Kidney epithelial cell (primary cell): ENCODE results near the gene ATXN1. TPM values are rescaled to one million over a fixed set of nuclear protein-coding genes. Genes with fewer than 3 reads are reported as not detected.

Experiments
- DNase-seq: peaks from one replicate; pipeline ENCODE4 v3.0.0-alpha.2; 2010; ENCODE audit warnings: low read depth
- H3K27me3 ChIP-seq: 2 replicates; pipeline ENCODE4 v1.6.0; 2011; ENCODE audit warnings: low read length; ENCODE audit not compliant: control insufficient read depth, insufficient read depth
- H3K36me3 ChIP-seq: 2 replicates; pipeline ENCODE4 v1.5.1; 2011; ENCODE audit warnings: low read length; ENCODE audit not compliant: control insufficient read depth, insufficient read depth
- H3K4me3 ChIP-seq: 2 replicates; pipeline ENCODE4 v1.5.1; 2011; ENCODE audit warnings: low read depth, mild to moderate bottlenecking, control low read depth, low read length
- total RNA-seq: library from RNA; depleted of rRNA; stranded (reverse); fragments of >200 nt; gene quantifications from 2 replicates; pipeline ENCODE4 v1.2.3, GENCODE V29; 2015
- TF ChIP-seq, protein P1 (sequence below): IDR thresholded peaks from 2 replicates; pipeline ENCODE4 v1.5.1; 2011; ENCODE audit warnings: mild to moderate bottlenecking, moderate library complexity, low read length, control low read depth, inconsistent platforms; ENCODE audit not compliant: insufficient read depth, poor library complexity, severe bottlenecking

Gene ATXN1
- total RNA-seq, 1 donor from 2014 or later: 12.5 TPM

DNA sequence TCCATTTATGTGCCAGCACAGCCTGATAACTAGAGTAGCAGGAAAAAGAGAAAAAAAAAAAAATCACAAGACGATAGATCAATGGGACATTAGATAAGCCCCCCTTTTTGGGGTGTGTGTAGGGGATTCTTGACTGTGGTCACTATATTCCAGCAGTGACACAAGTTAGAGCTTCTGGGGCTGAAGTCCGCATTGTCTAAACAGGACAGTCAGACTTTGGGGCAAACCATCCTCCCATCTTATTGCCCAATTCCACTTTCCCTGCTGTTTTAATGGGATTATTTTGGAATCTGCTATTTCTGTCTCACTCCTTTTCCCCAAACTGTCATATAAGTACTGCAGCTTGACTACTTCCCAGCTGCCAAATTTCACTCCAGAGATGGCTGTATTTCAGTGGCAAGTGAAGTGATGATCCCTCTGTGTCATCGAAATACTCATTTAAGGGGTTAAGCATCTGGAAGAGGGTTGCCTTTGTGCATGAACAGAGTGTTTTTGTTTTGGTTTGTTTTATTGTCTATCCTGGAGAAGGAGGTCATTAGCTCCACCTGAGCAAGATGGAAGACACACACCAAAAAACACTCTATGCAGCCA, 182.5 kb downstream of the ATXN1 start:
- DNase-seq: no peak
- Histone ChIP-seq H3K4me3 (no peak overlapping the region), H3K36me3 (no peaks in the 10 kb centered on the region), H3K27me3 (no peaks in the 10 kb centered on the region)
- TF ChIP-seq, protein P1, sequence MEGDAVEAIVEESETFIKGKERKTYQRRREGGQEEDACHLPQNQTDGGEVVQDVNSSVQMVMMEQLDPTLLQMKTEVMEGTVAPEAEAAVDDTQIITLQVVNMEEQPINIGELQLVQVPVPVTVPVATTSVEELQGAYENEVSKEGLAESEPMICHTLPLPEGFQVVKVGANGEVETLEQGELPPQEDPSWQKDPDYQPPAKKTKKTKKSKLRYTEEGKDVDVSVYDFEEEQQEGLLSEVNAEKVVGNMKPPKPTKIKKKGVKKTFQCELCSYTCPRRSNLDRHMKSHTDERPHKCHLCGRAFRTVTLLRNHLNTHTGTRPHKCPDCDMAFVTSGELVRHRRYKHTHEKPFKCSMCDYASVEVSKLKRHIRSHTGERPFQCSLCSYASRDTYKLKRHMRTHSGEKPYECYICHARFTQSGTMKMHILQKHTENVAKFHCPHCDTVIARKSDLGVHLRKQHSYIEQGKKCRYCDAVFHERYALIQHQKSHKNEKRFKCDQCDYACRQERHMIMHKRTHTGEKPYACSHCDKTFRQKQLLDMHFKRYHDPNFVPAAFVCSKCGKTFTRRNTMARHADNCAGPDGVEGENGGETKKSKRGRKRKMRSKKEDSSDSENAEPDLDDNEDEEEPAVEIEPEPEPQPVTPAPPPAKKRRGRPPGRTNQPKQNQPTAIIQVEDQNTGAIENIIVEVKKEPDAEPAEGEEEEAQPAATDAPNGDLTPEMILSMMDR: no peak

DNA sequence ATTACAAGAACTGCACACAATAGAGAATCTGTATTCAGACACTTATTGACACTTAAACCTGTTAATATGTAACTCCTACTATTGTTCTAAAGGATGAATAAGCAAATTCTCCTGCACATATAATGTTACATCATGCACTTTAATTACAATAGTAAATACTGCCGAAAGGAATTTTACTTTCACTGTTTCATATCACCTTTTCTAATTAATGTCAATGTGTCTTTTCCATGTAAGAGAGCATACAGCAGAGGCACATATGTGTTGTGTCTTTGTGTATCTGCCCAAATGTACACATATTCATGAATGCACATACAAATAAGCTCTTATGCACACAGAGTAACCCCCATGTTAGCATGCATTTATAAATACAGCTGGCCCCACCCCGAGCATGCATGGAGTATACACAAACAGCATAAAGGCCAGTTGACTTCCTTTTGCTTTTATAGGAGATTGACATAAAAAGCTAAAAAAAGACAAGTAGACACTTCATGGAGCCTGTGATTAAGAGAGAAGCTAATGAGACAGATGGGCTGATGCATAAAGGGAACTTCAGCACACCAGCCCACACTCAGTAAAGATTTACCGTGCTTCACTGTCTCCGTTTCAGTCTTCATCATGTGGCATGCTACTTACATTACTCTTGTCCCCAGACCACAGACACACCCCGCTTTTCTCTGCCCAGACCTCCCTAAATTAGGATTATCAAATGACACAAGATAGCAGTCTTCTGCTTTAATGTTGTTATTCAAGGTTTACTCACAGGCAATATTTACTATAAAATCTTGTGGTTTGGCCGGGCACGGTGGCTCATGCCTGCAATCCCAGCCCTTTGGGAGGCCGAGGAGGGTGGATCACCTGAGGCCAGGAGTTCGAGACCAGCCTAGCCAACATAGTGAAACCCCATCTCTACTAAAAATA, 184.6 kb downstream of the ATXN1 start:
- TF ChIP-seq, protein P1: no peak
- peak; percentile 38 for DNase-seq
- Histone ChIP-seq H3K36me3 (no peaks in the 10 kb centered on the region), H3K4me3 (no peak overlapping the region), H3K27me3 (no peaks in the 10 kb centered on the region)

- Histone ChIP-seq H3K27me3 (no peaks in the 10 kb centered on the region), H3K36me3 (no peaks in the 10 kb centered on the region), H3K4me3 (no peak overlapping the region)
- DNase-seq: no peak
- TF ChIP-seq, protein P1: no peak
Measured at GRCh38 chr6:16575655-16576054, 185.6 kb downstream of the ATXN1 start.

DNA sequence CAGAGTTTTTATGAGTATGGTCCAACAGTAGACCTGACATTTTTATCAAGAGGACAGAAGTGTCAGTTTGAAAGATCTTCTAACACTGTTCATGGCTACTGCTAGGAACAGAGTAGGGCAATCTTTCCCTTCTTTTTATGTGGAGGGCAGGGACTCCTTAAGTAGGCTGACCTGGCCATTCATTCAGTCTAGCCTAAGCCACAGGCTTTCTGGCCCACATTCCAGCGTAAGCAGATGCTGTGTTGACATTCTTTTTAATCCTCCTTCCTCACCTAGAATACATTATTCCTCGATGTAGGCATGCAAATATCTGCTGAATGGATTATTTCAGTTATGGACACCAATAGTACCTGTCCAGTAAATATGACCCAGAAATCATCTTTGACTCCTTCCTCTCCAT, 188.3 kb downstream of the ATXN1 start:
- Histone ChIP-seq H3K27me3 (no peaks in the 10 kb centered on the region), H3K4me3 (no peak overlapping the region), H3K36me3 (no peaks in the 10 kb centered on the region)
- no peak for DNase-seq
- TF ChIP-seq, protein P1: no peak

DNA sequence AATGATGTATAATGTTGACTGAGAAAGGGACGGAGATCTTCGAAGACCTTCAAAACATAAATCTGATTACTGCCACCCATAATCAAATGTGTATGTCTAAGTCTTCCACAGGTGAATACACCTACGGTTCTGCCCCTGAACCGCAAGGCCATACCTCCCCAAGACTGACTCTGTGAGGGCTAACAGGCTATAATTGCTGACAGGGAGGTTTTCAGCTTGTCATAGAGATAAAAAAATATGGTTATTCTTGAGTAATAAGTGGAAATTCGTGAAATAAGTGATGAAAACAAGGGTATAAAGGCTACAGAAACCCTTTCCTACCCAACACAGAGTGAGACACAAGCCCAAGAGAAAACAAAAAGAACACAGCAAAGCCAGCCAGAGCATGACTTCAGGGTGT, 188.9 kb downstream of the ATXN1 start:
- no peak for DNase-seq
- no peak overlapping the region for H3K4me3 ChIP-seq
- TF ChIP-seq, protein P1: no peak
- H3K36me3 ChIP-seq: no peaks in the 10 kb centered on the region
- no peaks in the 10 kb centered on the region for H3K27me3 ChIP-seq

DNA sequence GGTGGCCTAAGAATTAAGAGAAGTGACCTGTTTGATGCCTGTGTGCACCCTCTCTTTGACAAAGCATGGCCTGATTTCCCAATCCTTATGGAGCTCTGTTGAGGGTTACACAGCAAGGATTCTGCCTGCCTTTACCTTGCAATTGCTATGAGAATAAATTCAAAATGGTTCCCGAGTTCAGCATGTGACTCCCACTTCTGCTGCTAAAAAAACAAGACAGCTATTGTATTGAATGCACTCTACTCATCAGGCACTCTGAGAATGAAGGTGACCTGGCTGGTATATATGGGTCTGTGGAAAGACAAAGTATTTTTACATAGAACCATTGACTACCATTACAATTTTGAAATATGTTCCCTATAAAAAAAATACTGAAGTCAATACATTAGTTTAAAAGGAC, 190.3 kb downstream of the ATXN1 start:
- no peak overlapping the region for H3K4me3 ChIP-seq
- no peak for DNase-seq
- H3K36me3 ChIP-seq: no peaks in the 10 kb centered on the region
- TF ChIP-seq, protein P1: no peak
- H3K27me3 ChIP-seq: no peaks in the 10 kb centered on the region
